T-helper 17 cell (primary cell): ENCODE measurements around the gene GABRG3. TPM values are rescaled to one million over a fixed set of nuclear protein-coding genes. Genes with fewer than 3 reads are reported as not detected.

ENCODE experiments used
- ATAC-seq: fragments of 150-1000 bp; cut with Tn5 transposase; 2 replicates; pipeline ENCODE4 v1.10.0; 2021; ENCODE audit warnings: mild to moderate bottlenecking, moderate library complexity
- DNase-seq, 3 donors: peaks; one replicate each; pipeline versions ENCODE4 v3.0.0 to v3.0.0-alpha.2; 2020 to 2021
- H3K9me3 ChIP-seq: one replicate; pipeline ENCODE4 v1.7.0; 2013; ENCODE audit warnings: low read length, mild to moderate bottlenecking; ENCODE audit not compliant: control insufficient read depth, poor library complexity, severe bottlenecking
- H3K27ac Mint-ChIP-seq: one replicate; pipeline ENCODE4 v1.8.0; 2022; ENCODE audit warnings: mild to moderate bottlenecking, moderate library complexity, mixed read lengths
- H3K27me3 Mint-ChIP-seq: one replicate; pipeline ENCODE4 v1.8.0; 2022; ENCODE audit warnings: mixed read lengths
- H3K36me3 Mint-ChIP-seq: one replicate; pipeline ENCODE4 v1.8.0; 2022; ENCODE audit warnings: low read depth, mixed read lengths
- H3K4me1 Mint-ChIP-seq: one replicate; pipeline ENCODE4 v1.8.0; 2022; ENCODE audit warnings: mild to moderate bottlenecking, mixed read lengths
- H3K4me3 Mint-ChIP-seq: one replicate; pipeline ENCODE4 v1.8.0; 2022; ENCODE audit warnings: mild to moderate bottlenecking, moderate library complexity, mixed read lengths
- total RNA-seq, 4 donors: library from RNA in 2 of 4; stranded (reverse) in 2 of 4; gene quantifications; one replicate each; pipeline ENCODE4 v1.2.3 and lab custom pipeline; 2022 to 2026

Gene GABRG3
- total RNA-seq, 2 donors from 2014 or later: not detected

DNA sequence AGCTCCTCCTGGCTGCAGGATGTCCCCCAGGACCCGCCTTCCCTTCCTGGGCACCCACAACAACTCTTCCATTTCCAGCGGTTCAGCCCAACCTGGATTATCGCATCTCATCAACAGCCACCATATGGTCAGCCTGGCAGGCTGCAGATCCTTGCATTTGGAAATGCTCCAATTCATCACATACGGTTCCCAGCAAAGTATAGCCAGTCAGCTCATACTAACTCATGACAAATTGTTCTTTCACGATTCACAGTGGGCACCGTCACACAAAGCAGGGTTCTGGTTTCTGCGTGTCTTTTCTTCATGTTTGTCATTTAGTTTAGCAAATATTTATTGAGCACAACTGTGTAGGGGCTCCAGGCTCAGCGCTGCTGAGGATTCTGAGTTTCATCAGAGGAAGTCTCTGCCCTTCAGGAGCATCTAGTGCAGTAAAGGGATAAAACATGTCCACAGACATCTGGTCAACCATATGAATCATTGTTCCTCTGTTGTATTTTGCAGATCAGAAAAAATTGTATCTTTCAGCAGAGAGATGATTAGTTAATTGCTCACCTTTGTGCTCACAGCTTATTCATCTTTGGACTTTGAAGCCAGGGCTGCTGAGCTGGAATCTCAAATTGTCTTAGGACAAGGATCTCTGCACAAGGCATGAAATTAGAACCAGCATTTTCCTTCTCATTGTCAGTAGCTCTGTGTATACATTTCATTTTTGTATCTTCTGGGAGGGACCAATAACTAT lies 125.1 kb downstream of the GABRG3 start:
- ATAC-seq (no peak), DNase-seq (no peak)
- H3K36me3 Mint-ChIP-seq: no peaks in the 10 kb centered on the region
- H3K27ac Mint-ChIP-seq: no peak overlapping the region
- H3K4me3 Mint-ChIP-seq: no peak overlapping the region
- no peaks in the 10 kb centered on the region for H3K9me3 ChIP-seq
- H3K4me1 Mint-ChIP-seq: no peaks in the 10 kb centered on the region
- H3K27me3 Mint-ChIP-seq: no peaks in the 10 kb centered on the region

DNA sequence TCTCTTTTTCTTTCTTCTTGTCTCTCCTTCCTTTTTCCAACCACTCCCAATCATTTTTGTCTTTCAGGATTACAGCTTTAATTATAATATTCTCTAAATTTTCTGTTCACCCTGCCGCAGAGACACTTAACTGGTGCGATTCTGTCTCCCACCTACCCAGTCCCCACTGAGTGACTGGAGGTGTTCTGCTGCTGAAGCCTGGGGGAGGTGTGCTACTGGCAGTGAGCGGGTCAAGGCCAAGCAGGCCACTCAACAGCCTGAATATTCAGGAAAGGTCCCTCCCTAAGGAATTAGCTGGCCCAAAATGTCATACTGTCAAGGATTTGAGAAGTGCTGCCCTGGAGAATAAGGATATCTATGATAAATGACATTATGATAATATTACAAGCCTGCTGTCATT lies 126.5 kb downstream of the GABRG3 start:
- no peak overlapping the region for H3K4me3 Mint-ChIP-seq
- no peaks in the 10 kb centered on the region for H3K4me1 Mint-ChIP-seq
- no peaks in the 10 kb centered on the region for H3K27me3 Mint-ChIP-seq
- H3K27ac Mint-ChIP-seq: no peak overlapping the region
- no peak for DNase-seq
- no peaks in the 10 kb centered on the region for H3K36me3 Mint-ChIP-seq
- ATAC-seq: no peak
- no peaks in the 10 kb centered on the region for H3K9me3 ChIP-seq

DNA sequence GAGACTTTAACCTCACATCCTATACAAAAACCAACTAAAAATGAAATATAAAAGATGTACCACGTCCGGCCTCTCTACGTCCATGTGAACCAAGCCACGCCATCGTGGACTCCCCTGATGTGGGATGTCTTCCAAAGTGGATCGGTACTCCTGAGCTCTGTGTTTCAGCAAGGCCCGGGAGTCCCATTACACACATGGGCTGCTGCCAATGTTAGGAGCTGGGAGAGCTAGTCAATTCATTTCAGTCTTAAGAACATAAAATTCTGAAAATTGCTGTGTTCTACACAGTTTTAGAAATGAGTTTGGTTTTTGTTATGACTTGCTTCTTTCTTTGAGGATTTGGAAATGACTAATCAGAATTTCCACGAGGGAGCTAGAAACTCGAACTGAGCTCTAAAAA lies 131.0 kb downstream of the GABRG3 start:
- no peaks in the 10 kb centered on the region for H3K9me3 ChIP-seq
- Mint-ChIP-seq H3K36me3 (no peaks in the 10 kb centered on the region), H3K27ac (no peak overlapping the region), H3K4me3 (no peak overlapping the region), H3K27me3 (no peaks in the 10 kb centered on the region), H3K4me1 (no peaks in the 10 kb centered on the region)
- no peak for DNase-seq
- ATAC-seq: no peak

DNA sequence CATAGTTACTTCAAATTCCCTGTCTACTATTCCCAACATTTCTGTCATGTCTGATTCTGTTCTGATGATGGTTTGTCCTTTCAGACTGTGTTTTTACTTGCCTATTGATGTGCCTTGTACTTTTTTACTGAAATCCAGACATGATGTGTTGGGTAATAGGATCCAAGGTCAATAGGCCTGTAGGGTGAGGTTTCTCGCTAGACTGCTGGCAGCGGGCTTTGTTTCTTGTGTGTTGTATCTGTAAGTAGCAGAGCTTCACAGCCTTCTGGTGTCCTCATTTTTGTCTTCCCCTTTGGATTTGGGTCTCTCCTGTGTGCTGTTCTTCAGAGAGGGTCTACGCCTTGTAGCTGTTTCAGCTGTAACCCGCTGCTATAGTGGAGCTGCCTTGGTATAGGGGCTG lies 140.3 kb downstream of the GABRG3 start:
- Mint-ChIP-seq H3K4me1 (no peaks in the 10 kb centered on the region), H3K27me3 (no peaks in the 10 kb centered on the region), H3K36me3 (no peaks in the 10 kb centered on the region), H3K27ac (no peak overlapping the region), H3K4me3 (no peak overlapping the region)
- DNase-seq: no peak
- no peaks in the 10 kb centered on the region for H3K9me3 ChIP-seq
- no peak for ATAC-seq

DNA sequence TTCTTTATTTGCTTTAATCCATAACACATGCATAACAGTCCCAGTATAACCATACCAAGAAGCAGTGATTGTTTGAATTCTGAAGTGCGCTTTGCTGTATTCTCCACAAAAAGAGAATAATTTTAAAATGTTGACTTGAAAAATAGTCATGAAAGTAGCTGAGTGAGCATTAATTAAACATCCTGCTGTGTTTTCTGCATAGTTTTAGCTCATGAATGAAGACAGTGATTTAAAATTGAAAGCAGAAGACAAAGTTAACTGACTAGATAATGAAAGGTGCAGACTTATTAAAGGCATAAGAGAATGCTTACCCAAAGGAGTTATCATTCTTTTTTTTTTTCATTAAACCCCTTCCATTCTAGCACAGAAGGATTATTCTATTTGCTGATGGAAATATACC lies 143.5 kb downstream of the GABRG3 start:
- no peak for ATAC-seq
- no peaks in the 10 kb centered on the region for H3K9me3 ChIP-seq
- DNase-seq: no peak

DNA sequence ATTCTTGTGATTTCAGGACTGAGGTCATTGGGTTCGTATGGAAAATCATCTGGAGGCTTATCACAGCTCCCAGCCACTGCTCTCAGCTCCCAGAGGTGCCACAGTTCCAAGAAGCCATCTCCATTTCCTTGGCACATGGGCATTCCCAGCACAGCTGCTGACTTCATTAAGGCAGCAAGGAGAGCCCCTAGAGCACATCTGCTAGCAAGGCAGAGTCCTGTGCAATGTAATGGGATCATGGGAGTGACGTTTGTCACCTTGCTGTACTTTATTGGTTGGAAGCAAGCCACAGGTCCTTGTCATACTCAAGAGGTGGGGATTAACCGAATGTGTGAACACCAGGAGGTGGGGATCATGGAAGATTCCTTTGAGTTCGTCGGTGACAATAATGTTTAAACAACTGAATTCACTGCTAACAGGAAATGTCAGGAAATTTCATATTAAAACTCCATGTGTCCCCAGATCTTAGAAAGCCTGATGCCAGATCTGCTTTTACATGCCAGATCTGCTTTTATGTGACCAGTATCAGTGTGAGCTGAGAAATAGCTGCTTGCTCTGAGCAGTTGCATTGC lies 148.8 kb downstream of the GABRG3 start:
- H3K27ac Mint-ChIP-seq: no peak overlapping the region
- ATAC-seq (no peak), DNase-seq (no peak)
- H3K4me3 Mint-ChIP-seq: no peak overlapping the region
- H3K4me1 Mint-ChIP-seq: no peaks in the 10 kb centered on the region
- H3K36me3 Mint-ChIP-seq: no peaks in the 10 kb centered on the region
- H3K27me3 Mint-ChIP-seq: no peaks in the 10 kb centered on the region
- no peaks in the 10 kb centered on the region for H3K9me3 ChIP-seq

More for the DNA sequence above, 143.5 kb downstream of the GABRG3 start:
- Mint-ChIP-seq H3K27me3 (no peaks in the 10 kb centered on the region), H3K36me3 (no peaks in the 10 kb centered on the region), H3K27ac (no peak overlapping the region), H3K4me3 (no peak overlapping the region), H3K4me1 (no peaks in the 10 kb centered on the region)

DNA sequence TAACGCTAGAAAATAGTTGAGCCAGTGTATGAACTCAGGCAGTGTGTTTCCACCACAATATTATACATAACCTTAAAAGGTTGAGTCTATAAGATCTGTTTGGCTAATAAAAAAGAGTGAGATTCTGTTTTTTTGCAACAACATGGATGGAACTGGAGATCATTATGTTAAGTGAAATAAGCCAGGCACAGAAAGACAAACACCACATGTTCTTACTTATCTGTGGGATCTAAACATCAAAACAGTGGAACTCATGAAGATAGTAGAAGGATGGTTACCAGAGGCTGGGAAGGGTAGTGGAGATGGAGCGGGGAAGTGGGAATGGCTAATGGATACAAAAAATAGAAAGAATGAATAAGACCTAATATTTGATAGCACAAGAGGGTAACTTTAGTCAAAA lies 150.7 kb downstream of the GABRG3 start:
- ATAC-seq: no peak
- no peaks in the 10 kb centered on the region for H3K9me3 ChIP-seq
- DNase-seq: no peak
- H3K36me3 Mint-ChIP-seq: no peaks in the 10 kb centered on the region
- H3K4me3 Mint-ChIP-seq: no peak overlapping the region
- no peaks in the 10 kb centered on the region for H3K27me3 Mint-ChIP-seq
- no peaks in the 10 kb centered on the region for H3K4me1 Mint-ChIP-seq
- no peak overlapping the region for H3K27ac Mint-ChIP-seq

DNA sequence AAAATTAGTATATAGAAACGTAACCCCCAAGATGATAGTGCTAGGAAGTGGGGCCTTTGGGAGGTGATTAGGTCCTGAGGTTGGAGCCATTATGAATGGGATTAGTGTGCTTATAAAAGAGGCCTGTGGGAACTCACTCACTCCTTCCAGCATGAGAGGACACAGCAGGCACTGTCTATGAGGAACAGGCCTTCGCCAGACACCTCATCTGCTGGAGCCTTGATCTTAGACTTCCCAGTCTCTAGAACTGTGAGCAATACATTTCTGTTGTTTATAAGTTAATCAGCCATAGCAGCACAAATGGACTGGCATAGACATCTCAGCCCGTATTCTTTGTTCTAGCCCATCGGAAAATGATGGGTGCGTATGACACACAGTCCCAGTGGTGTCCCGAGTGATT lies 152.3 kb downstream of the GABRG3 start:
- H3K9me3 ChIP-seq: no peaks in the 10 kb centered on the region
- Mint-ChIP-seq H3K4me3 (no peak overlapping the region), H3K4me1 (no peaks in the 10 kb centered on the region), H3K36me3 (no peaks in the 10 kb centered on the region), H3K27ac (no peak overlapping the region), H3K27me3 (no peaks in the 10 kb centered on the region)
- ATAC-seq (no peak), DNase-seq (no peak)

DNA sequence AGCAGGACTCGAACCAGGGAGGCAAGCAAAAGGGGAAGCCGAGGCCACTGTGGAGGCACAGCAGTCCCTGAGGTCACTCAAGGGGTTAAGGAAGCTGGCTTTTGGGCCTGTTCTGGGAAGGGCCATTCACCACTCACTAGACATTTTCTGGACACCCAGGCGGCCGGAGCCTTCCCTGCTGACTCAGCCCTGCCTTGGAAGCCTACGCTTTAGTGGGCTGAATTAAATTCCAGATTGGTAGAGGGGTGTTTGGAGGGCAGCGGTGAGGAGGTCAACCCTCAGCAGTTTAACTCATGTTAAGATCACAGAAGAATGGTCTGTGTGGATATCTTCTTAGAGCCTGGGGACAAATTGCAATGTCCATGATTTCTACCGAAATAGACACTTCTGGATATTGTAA lies 152.8 kb downstream of the GABRG3 start:
- Mint-ChIP-seq H3K4me3 (no peak overlapping the region), H3K27me3 (no peaks in the 10 kb centered on the region), H3K4me1 (no peaks in the 10 kb centered on the region), H3K36me3 (no peaks in the 10 kb centered on the region), H3K27ac (no peak overlapping the region)
- no peaks in the 10 kb centered on the region for H3K9me3 ChIP-seq
- DNase-seq (no peak), ATAC-seq (no peak)

DNA sequence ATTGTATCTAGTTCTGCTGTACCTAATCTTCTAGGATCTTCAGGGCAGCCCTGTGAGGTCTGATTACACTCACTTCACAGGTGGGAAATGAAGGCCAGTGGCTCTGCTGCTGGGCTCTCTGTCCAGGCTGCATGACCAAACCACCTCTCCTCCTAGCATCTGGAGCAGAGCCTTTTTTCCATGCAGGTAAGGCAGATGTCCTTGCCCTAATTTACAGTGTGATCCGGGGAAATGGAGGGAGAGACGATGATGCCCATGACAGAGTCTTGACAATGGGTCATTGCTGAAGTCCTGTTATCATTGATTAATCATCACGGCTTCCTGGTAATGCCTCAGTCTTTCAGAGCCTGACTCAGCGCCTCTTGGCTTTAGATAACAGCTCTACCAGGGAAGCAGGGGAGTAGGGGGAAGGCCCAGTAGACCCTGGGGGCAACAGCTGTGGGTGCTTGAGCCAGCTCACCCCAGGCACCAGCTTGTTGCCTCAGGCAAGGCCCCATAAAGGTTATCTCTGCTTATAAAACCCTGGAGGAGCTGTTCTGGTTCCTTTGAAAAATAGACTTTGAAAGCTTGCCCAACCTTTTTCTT lies 153.4 kb downstream of the GABRG3 start:
- DNase-seq: no peak
- Mint-ChIP-seq H3K4me1 (no peaks in the 10 kb centered on the region), H3K27me3 (no peaks in the 10 kb centered on the region), H3K36me3 (no peaks in the 10 kb centered on the region), H3K27ac (no peak overlapping the region), H3K4me3 (no peak overlapping the region)
- no peak for ATAC-seq
- no peaks in the 10 kb centered on the region for H3K9me3 ChIP-seq

DNA sequence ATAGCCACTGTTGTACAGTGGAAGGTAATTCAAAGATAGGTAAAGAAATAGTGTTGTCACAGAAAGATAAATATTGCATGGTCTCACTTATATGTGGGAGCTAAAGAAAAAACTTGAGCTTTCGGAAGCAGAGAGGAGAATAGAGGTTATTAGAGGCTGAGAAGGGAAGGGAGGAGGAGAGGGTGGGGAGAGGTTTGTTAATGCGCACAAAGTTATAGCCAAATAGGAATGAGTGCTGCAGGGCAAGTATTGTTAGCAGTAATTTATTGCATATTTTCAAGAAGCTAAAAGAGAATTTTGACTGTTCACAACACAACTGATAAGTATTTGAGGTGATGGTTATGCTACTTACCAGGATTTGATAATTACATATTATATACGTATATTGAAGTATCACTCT lies 154.2 kb downstream of the GABRG3 start:
- H3K4me1 Mint-ChIP-seq: no peaks in the 10 kb centered on the region
- ATAC-seq: no peak
- H3K4me3 Mint-ChIP-seq: no peak overlapping the region
- no peaks in the 10 kb centered on the region for H3K36me3 Mint-ChIP-seq
- no peaks in the 10 kb centered on the region for H3K27me3 Mint-ChIP-seq
- DNase-seq: no peak
- H3K9me3 ChIP-seq: no peaks in the 10 kb centered on the region
- H3K27ac Mint-ChIP-seq: no peak overlapping the region

DNA sequence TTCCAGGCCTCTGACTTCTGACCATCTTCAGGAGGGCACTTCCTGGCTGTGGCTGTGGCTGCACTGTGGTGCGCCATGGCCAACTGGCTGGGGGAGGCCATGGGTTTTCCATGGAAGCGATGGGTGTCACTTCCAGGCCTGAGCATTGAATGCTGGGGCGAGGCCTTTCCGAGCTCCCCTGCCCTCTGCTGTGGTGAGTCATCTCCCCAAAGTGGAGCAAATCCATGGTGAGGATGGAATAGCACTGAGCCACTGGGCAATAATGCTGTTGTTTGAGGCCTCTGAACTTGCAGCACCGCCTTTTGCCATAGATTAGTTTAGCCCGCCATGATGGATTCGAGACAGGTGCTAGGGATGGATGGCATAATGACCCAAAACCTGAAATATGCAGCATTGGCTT lies 155.5 kb downstream of the GABRG3 start:
- no peaks in the 10 kb centered on the region for H3K9me3 ChIP-seq
- DNase-seq (no peak), ATAC-seq (no peak)
- Mint-ChIP-seq H3K36me3 (no peaks in the 10 kb centered on the region), H3K27me3 (no peaks in the 10 kb centered on the region), H3K4me3 (no peak overlapping the region), H3K27ac (no peak overlapping the region), H3K4me1 (no peaks in the 10 kb centered on the region)

DNA sequence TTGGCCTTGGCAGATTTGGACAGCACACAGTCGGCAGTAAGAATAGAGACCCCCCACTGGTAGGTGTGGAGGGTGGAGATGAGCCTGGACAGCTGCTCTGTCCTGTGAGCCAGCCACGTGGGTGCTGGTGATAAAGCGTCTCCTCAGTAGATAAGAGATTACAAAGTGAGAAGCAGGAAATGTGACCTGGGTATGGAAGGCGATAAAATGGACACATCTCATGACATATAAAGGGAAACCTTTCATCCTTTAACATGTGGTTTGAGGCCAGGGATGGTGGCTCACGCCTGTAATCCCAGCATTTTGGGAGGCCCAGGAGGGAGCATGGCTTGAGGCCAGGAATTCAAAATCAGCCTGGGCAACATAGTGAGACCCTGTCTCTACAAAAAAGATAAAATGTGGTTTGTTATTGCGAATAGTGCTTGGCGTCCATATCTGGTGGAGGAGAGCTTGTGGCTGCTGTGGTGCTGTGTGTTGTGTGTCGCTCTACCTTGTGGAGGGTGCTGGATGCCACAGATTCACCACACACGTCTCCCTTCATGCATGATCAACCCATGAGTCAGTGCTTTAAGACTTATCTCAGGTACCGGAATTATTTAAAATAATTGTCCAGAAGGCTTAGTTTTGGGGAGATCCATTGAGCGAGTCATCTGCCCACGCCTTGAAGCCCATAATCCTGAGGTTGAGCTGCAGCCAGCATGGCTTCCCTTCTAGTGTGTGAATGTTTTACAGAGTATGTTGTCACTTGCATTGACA lies 157.0 kb downstream of the GABRG3 start:
- H3K27ac Mint-ChIP-seq: no peak overlapping the region
- no peaks in the 10 kb centered on the region for H3K4me1 Mint-ChIP-seq
- ATAC-seq: no peak
- H3K36me3 Mint-ChIP-seq: no peaks in the 10 kb centered on the region
- H3K9me3 ChIP-seq: no peaks in the 10 kb centered on the region
- DNase-seq: no peak
- H3K4me3 Mint-ChIP-seq: no peak overlapping the region
- H3K27me3 Mint-ChIP-seq: no peaks in the 10 kb centered on the region
